ENCODE results near the gene ATP9A. TPM values are rescaled to one million over a fixed set of nuclear protein-coding genes. Genes with fewer than 3 reads are reported as not detected.

Gene ATP9A
- polyA plus RNA-seq, 3 donors = 0.04 TPM; not detected in 2

GRCh38 chr20:51734876-51735720 is 33.1 kb downstream of the ATP9A start:
- no peak overlapping the region for H3K9ac ChIP-seq (ENCODE audit: insufficient read depth, low read length, poor library complexity, severe bottlenecking)
- intact Hi-C loops (cut with micrococcal nuclease) = no loop called here

GRCh38 chr20:51733070-51733469 is 35.1 kb downstream of the ATP9A start:
- DNase-seq = no peak

More at GRCh38 chr20:51734876-51735720, 33.1 kb downstream of the ATP9A start:
- H3K4me1 ChIP-seq (ENCODE audit: control insufficient read depth in 1 of 2, insufficient read depth in 2 of 2, low read length in 2 of 2) = no peaks in the 10 kb centered on the region
- no peak overlapping the region for H3K4me2 ChIP-seq (replicated peaks; ENCODE audit: extremely low read depth, low read length, poor library complexity, severe bottlenecking)
- no peak overlapping the region for H3K27ac ChIP-seq (ENCODE audit: low read depth in 1 of 2, low read length in 2 of 2)
- Mint-ChIP-seq H3K9me3 (peaks cover 0 to 1% (median 0%) of the 10 kb centered on the region in 7 donors), H3K4me1 (peaks cover 3% of the 10 kb centered on the region), H3K4me3 (no peak overlapping the region), H3K27ac (no peak overlapping the region), H3K36me3 (no peaks in the 10 kb centered on the region), H3K27me3 (ENCODE audit: low read depth in 3 of 3) (peaks cover 2 to 6% (median 6%) of the 10 kb centered on the region in 3 donors)
- H3K4me3 ChIP-seq (replicated peaks in 1 of 3; ENCODE audit: low read depth in 2 of 3, low read length in 3 of 3) = no peak overlapping the region
- no peaks in the 10 kb centered on the region for H3K27me3 ChIP-seq (ENCODE audit: control insufficient read depth in 2 of 2, insufficient read depth in 2 of 2, low read length in 2 of 2)
- no peak overlapping the region for H2AFZ ChIP-seq (ENCODE audit: insufficient read depth, low read depth, low read length, poor library complexity, severe bottlenecking)
- WGBS (ENCODE audit: insufficient coverage) = 80% methylated on average over 7 of the region's 13 CpGs
- no peaks in the 10 kb centered on the region for H3K36me3 ChIP-seq (replicated peaks in 1 of 2; ENCODE audit: control insufficient read depth in 1 of 2, insufficient read depth in 2 of 2, low read length in 2 of 2)
- TF ChIP-seq CTCF (IDR thresholded peaks at IDR 0.05) = no peak
- H3K9me3 ChIP-seq (replicated peaks in 1 of 2; ENCODE audit: control insufficient read depth in 1 of 2, insufficient read depth in 1 of 2, low read length in 2 of 2) = no peaks in the 10 kb centered on the region
- DNase-seq = no peak
- no peaks in the 10 kb centered on the region for H3K79me2 ChIP-seq (ENCODE audit: insufficient read depth, low read length)
- no peaks in the 10 kb centered on the region for H4K20me1 ChIP-seq (ENCODE audit: insufficient read depth, low read length)

More at GRCh38 chr20:51733070-51733469, 35.1 kb downstream of the ATP9A start:
- Histone ChIP-seq H3K9me3 (replicated peaks in 1 of 2; ENCODE audit: control insufficient read depth in 1 of 2, insufficient read depth in 1 of 2, low read length in 2 of 2) (no peaks in the 10 kb centered on the region), H3K4me2 (replicated peaks; ENCODE audit: extremely low read depth, low read length, poor library complexity, severe bottlenecking) (no peak overlapping the region), H3K4me1 (ENCODE audit: control insufficient read depth in 1 of 2, insufficient read depth in 2 of 2, low read length in 2 of 2) (no peaks in the 10 kb centered on the region), H3K9ac (ENCODE audit: insufficient read depth, low read length, poor library complexity, severe bottlenecking) (no peak overlapping the region), H3K27me3 (ENCODE audit: control insufficient read depth in 2 of 2, insufficient read depth in 2 of 2, low read length in 2 of 2) (no peaks in the 10 kb centered on the region), H3K27ac (ENCODE audit: low read depth in 1 of 2, low read length in 2 of 2) (no peak overlapping the region), H3K79me2 (ENCODE audit: insufficient read depth, low read length) (no peaks in the 10 kb centered on the region), H3K4me3 (replicated peaks in 1 of 3; ENCODE audit: low read depth in 2 of 3, low read length in 3 of 3) (no peak overlapping the region), H4K20me1 (ENCODE audit: insufficient read depth, low read length) (no peaks in the 10 kb centered on the region), H3K36me3 (replicated peaks in 1 of 2; ENCODE audit: control insufficient read depth in 1 of 2, insufficient read depth in 2 of 2, low read length in 2 of 2) (no peaks in the 10 kb centered on the region), H2AFZ (ENCODE audit: insufficient read depth, low read depth, low read length, poor library complexity, severe bottlenecking) (no peak overlapping the region)
- Mint-ChIP-seq H3K4me3 (no peak overlapping the region), H3K4me1 (peaks cover 3% of the 10 kb centered on the region), H3K9me3 (peaks cover 0 to 2% (median 0%) of the 10 kb centered on the region in 7 donors), H3K27ac (no peak overlapping the region), H3K36me3 (no peaks in the 10 kb centered on the region), H3K27me3 (ENCODE audit: low read depth in 3 of 3) (peaks cover under 1 to 6% (median 2%) of the 10 kb centered on the region in 3 donors)
- intact Hi-C loops (cut with micrococcal nuclease) = no loop called here
- whole genome bisulfite sequencing (ENCODE audit: insufficient coverage) = no CpG with 5 or more reads among the region's 3 CpGs
- TF ChIP-seq CTCF (IDR thresholded peaks at IDR 0.05) = no peak
